H1 (cell line): ENCODE results near the gene OPCML. TPM values are rescaled to one million over a fixed set of nuclear protein-coding genes. Genes with fewer than 3 reads are reported as not detected.

Experiments used
- CBX5 ChIP-seq: fragments of 300-800, 300-1000 bp; sonication (generic); IDR thresholded peaks from 2 replicates; pipeline ENCODE4 v1.7.1; 2016; ENCODE audit warnings: antibody characterized with exemption, low read length, low read depth
- POLR2AphosphoS5 ChIP-seq: IDR thresholded peaks from 2 replicates; pipeline ENCODE4 v1.6.1; 2011; ENCODE audit warnings: low read depth, low read length
- RXRA ChIP-seq: IDR thresholded peaks from 2 replicates; pipeline ENCODE4 v1.6.1; 2011; ENCODE audit warnings: low read depth, mild to moderate bottlenecking, low read length, moderate library complexity; ENCODE audit not compliant: insufficient read depth
- SIX5 ChIP-seq: IDR thresholded peaks from 2 replicates; pipeline ENCODE4 v1.6.1; 2011; ENCODE audit warnings: mild to moderate bottlenecking, low read depth, low read length
- SP2 ChIP-seq: IDR thresholded peaks from 2 replicates; pipeline ENCODE4 v1.6.1; 2012; ENCODE audit warnings: mild to moderate bottlenecking, low read length, inconsistent platforms
- TBP ChIP-seq: IDR thresholded peaks from 2 replicates; pipeline ENCODE4 v1.6.1; 2011; ENCODE audit warnings: low read depth, low read length, improper control_type of control experiment
- polyA plus RNA-seq, 7 experiments: library from polyadenylated mRNA; depleted of rRNA in 3 of 7; stranded (reverse) in 5 of 7; unstranded in 2 of 7; fragments of >200 nt in 5 of 7; fragments of 200-250 nt in 2 of 7; gene quantifications; 1 replicate in 5 of 7; 2 replicates in 1 of 7; 4 replicates in 1 of 7; pipeline versions ENCODE4 v1.2.1 to v1.2.3, GENCODE V29; 2011 to 2013; ENCODE audit warnings: missing spikeins in 2 of 7, mixed read lengths in 2 of 7
- total RNA-seq: library from RNA; stranded (reverse); fragmentation: NEBNext Ultra II Directional; extraction: Animal tissue kit (Norgen Biotek cat#: 25700); gene quantifications from 2 replicates; pipeline ENCODE4 v1.2.1, GENCODE V29; 2021

The OPCML gene
- total and polyA plus RNA-seq, 2 of the 8 experiments (the other 6 are each of a cell fraction or from before 2014, with no cell fraction given), result 2.3 to 3.1 TPM

DNA sequence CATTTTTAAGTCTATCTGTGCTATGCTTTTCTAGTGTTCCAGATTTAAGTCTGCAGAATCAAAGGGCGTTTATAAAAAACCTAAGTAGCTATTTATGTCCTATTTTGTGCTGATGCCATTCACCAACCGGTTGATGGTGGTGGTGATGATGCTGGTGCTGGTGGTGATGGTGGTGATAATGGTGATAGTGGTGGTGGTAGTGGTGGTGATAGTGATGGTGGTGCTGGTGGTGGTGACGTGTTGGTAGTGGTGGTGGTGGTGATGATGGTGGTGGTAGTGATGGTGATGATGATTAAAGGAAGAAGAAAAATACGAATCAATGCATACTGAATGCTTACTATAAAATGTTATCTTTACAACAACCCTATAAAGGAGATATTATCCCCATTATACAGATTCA is 178.2 kb downstream of the OPCML start (continued):
- TF ChIP-seq RXRA, result no peak
- TF ChIP-seq TBP, result no peak
- TF ChIP-seq CBX5, result no peak
- TF ChIP-seq SIX5, result no peak
- no peak for TF ChIP-seq POLR2AphosphoS5
- no peak for TF ChIP-seq SP2
- TF ChIP-seq, all 59 proteins: peak for 0
